Measurements from ENCODE around the gene PNPLA7. TPM values are rescaled to one million over a fixed set of nuclear protein-coding genes. Genes with fewer than 3 reads are reported as not detected.

PNPLA7 gene
- total RNA-seq, 1 experiment from 2014 or later = 3.9 TPM

- peak; percentile 89 for ATAC-seq
- in situ Hi-C loops (cut with HindIII; ENCODE audit: low pct_unique_long_range_greater_than_20kb, low sequenced_read_pairs) = no loop called here
- DNase-seq (ENCODE audit: low read depth, low spot score) = no peak
- no peaks in the 10 kb centered on the region; the same call in 1 of the 2 replicates for H3K36me3 ChIP-seq (ENCODE audit: control insufficient read depth, insufficient read depth, low read length)
- ChIA-PET CTCF (interaction anchor here (0.6 kb wide), 1 partner anchor 167 kb away, joined by 9 read pairs; no protein-coding TSS in a partner anchor), POLR2A (interaction anchor here (0.6 kb wide), 1 partner anchor 54 kb away, joined by 3 read pairs; no protein-coding TSS in a partner anchor)
- BruUV-seq (replicated peaks) = no TSS peak
- no peaks in the 10 kb centered on the region for H3K9me3 ChIP-seq (ENCODE audit: control insufficient read depth, insufficient read depth, low read depth, low read length)
- H3K4me3 ChIP-seq (ENCODE audit: low read depth in 2 of 2, low read length in 2 of 2) = peak within 1 kb of the TSS; percentile 60 to 63
- no peaks in the 10 kb centered on the region for H3K27me3 ChIP-seq (ENCODE audit: control insufficient read depth, insufficient read depth, low read length)
- peaks cover 30% of the 10 kb centered on the region for H3K4me1 ChIP-seq (ENCODE audit: control insufficient read depth, insufficient read depth, low read length)
- intact Hi-C loops (cut with micrococcal nuclease; ENCODE audit: unreplicated experiment) = no loop called here
- TF ChIP-seq CTCF (IDR thresholded peaks at IDR 0.05) = no peak
- peak within 1 kb of the TSS; percentile 81 for H3K27ac ChIP-seq (ENCODE audit: low read length)
Observed at GRCh38 chr9:137459152-137459600, 91.0 kb downstream of the PNPLA7 start, which contains the start of gene NSMF. Gene NSMF (minus strand): TSS chr9:137459334. CDS start chr9:137459102, 232 bp downstream.

- Histone ChIP-seq H3K4me1 (ENCODE audit: control insufficient read depth, insufficient read depth, low read length) (peaks cover 30% of the 10 kb centered on the region), H3K4me3 (ENCODE audit: low read depth in 2 of 2, low read length in 2 of 2) (peak overlapping the region; percentile 60 to 63), H3K9me3 (ENCODE audit: control insufficient read depth, insufficient read depth, low read depth, low read length) (no peaks in the 10 kb centered on the region), H3K27ac (ENCODE audit: low read length) (peak overlapping the region; percentile 39; the same call in 1 of the 2 replicates), H3K27me3 (ENCODE audit: control insufficient read depth, insufficient read depth, low read length) (no peaks in the 10 kb centered on the region), H3K36me3 (ENCODE audit: control insufficient read depth, insufficient read depth, low read length) (no peaks in the 10 kb centered on the region; the same call in 1 of the 2 replicates)
- BruUV-seq (replicated peaks) = no TSS peak
- CTCF ChIA-PET = no interaction called here
- no peak for DNase-seq (ENCODE audit: low read depth, low spot score)
- intact Hi-C loops (cut with micrococcal nuclease; ENCODE audit: unreplicated experiment) = no loop called here
- in situ Hi-C loops (cut with HindIII; ENCODE audit: low pct_unique_long_range_greater_than_20kb, low sequenced_read_pairs) = no loop called here
- POLR2A ChIA-PET = no interaction called here
- TF ChIP-seq REST (IDR thresholded peaks at IDR 0.05; ENCODE audit: insufficient read depth in 1 of 2, low read depth in 2 of 2, low read length in 1 of 2) (no peak), TCF7L2 (IDR thresholded peaks at IDR 0.05; ENCODE audit: low read depth, low read length) (no peak), POLR2AphosphoS5 (IDR thresholded peaks at IDR 0.05; ENCODE audit: low read depth, low read length) (no peak), SIN3A (IDR thresholded peaks at IDR 0.05; ENCODE audit: borderline replicate concordance, insufficient read depth, low read depth, low read length) (no peak), CTCF (IDR thresholded peaks at IDR 0.05) (no peak)
- ATAC-seq = peak; percentile 43
Observed at GRCh38 chr9:137458194-137459151, 91.7 kb downstream of the PNPLA7 start.

Measured in Panc1 (cell line).